ENCODE data around the gene TNPO3. TPM values are rescaled to one million over a fixed set of nuclear protein-coding genes. Genes with fewer than 3 reads are reported as not detected.

The TNPO3 gene
- total and polyA plus RNA-seq, 10 of the 15 experiments (the other 5 are each of a cell fraction or from before 2014, with no cell fraction given), result 17.6 to 91.8 (median 65.9) TPM

DNA sequence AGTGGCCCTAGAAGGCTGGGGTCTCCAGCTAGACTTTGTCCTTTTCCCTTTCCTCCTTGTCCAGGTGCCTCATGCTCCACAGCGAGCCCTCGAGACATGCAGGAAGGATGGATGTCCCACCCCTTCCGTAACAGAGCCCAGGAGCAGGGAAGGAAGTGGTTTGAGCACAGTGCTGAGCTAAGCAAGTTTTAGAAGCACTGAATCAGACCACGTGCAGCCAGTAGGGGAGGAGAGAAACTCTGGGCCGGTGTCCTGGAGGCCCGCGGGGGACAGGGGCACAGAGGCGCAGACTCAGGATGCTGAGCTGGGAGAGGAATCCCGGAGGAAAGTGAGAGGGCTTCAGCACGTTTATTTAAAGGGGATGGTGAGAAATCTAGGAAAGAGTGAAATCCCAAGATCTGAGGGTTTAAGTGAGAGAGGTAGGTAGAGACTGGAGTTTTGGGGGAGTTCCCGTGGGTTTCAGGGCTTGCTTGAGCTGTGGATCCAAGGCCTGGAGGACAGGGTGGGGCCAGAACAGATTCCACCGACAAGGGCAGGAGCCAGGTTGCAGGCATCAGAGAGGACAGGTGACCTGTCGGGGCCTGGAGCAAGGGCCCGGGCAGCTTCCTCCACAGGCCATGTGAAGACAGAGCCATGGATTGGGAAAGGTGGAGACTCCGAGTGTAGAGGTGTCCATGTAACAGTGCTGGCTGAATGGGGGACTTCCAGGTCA, 121.6 kb downstream of the TNPO3 start (continued):
- TF ChIP-seq, protein P1, sequence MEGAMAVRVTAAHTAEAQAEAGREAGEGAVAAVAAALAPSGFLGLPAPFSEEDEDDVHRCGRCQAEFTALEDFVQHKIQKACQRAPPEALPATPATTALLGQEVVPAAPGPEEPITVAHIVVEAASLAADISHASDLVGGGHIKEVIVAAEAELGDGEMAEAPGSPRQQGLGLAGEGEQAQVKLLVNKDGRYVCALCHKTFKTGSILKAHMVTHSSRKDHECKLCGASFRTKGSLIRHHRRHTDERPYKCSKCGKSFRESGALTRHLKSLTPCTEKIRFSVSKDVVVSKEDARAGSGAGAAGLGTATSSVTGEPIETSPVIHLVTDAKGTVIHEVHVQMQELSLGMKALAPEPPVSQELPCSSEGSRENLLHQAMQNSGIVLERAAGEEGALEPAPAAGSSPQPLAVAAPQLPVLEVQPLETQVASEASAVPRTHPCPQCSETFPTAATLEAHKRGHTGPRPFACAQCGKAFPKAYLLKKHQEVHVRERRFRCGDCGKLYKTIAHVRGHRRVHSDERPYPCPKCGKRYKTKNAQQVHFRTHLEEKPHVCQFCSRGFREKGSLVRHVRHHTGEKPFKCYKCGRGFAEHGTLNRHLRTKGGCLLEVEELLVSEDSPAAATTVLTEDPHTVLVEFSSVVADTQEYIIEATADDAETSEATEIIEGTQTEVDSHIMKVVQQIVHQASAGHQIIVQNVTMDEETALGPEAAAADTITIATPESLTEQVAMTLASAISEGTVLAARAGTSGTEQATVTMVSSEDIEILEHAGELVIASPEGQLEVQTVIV (IDR thresholded peaks at IDR 0.05; ENCODE audit: borderline replicate concordance, partially characterized antibody), result no peak
- TF ChIP-seq, protein P2, sequence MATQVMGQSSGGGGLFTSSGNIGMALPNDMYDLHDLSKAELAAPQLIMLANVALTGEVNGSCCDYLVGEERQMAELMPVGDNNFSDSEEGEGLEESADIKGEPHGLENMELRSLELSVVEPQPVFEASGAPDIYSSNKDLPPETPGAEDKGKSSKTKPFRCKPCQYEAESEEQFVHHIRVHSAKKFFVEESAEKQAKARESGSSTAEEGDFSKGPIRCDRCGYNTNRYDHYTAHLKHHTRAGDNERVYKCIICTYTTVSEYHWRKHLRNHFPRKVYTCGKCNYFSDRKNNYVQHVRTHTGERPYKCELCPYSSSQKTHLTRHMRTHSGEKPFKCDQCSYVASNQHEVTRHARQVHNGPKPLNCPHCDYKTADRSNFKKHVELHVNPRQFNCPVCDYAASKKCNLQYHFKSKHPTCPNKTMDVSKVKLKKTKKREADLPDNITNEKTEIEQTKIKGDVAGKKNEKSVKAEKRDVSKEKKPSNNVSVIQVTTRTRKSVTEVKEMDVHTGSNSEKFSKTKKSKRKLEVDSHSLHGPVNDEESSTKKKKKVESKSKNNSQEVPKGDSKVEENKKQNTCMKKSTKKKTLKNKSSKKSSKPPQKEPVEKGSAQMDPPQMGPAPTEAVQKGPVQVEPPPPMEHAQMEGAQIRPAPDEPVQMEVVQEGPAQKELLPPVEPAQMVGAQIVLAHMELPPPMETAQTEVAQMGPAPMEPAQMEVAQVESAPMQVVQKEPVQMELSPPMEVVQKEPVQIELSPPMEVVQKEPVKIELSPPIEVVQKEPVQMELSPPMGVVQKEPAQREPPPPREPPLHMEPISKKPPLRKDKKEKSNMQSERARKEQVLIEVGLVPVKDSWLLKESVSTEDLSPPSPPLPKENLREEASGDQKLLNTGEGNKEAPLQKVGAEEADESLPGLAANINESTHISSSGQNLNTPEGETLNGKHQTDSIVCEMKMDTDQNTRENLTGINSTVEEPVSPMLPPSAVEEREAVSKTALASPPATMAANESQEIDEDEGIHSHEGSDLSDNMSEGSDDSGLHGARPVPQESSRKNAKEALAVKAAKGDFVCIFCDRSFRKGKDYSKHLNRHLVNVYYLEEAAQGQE (IDR thresholded peaks at IDR 0.05; ENCODE audit: low read depth, low read length), result no peak
- TF ChIP-seq SRF (IDR thresholded peaks at IDR 0.05; ENCODE audit: low read depth in 2 of 2, low read length in 2 of 2), result no peak
- no peak for TF ChIP-seq LARP7 (IDR thresholded peaks at IDR 0.05)
- no peak for TF ChIP-seq WRNIP1 (IDR thresholded peaks at IDR 0.05; ENCODE audit: borderline replicate concordance, low read depth, low read length)
- TF ChIP-seq NR2C1 (IDR thresholded peaks at IDR 0.05), result no peak
- TF ChIP-seq, protein P3, sequence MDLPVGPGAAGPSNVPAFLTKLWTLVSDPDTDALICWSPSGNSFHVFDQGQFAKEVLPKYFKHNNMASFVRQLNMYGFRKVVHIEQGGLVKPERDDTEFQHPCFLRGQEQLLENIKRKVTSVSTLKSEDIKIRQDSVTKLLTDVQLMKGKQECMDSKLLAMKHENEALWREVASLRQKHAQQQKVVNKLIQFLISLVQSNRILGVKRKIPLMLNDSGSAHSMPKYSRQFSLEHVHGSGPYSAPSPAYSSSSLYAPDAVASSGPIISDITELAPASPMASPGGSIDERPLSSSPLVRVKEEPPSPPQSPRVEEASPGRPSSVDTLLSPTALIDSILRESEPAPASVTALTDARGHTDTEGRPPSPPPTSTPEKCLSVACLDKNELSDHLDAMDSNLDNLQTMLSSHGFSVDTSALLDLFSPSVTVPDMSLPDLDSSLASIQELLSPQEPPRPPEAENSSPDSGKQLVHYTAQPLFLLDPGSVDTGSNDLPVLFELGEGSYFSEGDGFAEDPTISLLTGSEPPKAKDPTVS (IDR thresholded peaks at IDR 0.05; ENCODE audit: low read depth, low read length), result no peak
- no peak for TF ChIP-seq CBX5 (IDR thresholded peaks at IDR 0.05; ENCODE audit: low read depth)
- TF ChIP-seq RAD21 (IDR thresholded peaks at IDR 0.05; ENCODE audit: insufficient read depth, low read depth, low read length), result no peak
- TF ChIP-seq ZSCAN29 (IDR thresholded peaks at IDR 0.05), result no peak
- TF ChIP-seq KLF5 (IDR thresholded peaks at IDR 0.05; ENCODE audit: partially characterized antibody), result no peak
- TF ChIP-seq IKZF1 (conservative IDR thresholded peaks at IDR 0.05), result peak; percentile 83
- TF ChIP-seq PAX5 (IDR thresholded peaks at IDR 0.05; ENCODE audit: borderline replicate concordance, low read depth, low read length), result no peak
- TF ChIP-seq IRF4 (IDR thresholded peaks at IDR 0.05; ENCODE audit: low read depth, low read length), result no peak
- TF ChIP-seq, protein P4, sequence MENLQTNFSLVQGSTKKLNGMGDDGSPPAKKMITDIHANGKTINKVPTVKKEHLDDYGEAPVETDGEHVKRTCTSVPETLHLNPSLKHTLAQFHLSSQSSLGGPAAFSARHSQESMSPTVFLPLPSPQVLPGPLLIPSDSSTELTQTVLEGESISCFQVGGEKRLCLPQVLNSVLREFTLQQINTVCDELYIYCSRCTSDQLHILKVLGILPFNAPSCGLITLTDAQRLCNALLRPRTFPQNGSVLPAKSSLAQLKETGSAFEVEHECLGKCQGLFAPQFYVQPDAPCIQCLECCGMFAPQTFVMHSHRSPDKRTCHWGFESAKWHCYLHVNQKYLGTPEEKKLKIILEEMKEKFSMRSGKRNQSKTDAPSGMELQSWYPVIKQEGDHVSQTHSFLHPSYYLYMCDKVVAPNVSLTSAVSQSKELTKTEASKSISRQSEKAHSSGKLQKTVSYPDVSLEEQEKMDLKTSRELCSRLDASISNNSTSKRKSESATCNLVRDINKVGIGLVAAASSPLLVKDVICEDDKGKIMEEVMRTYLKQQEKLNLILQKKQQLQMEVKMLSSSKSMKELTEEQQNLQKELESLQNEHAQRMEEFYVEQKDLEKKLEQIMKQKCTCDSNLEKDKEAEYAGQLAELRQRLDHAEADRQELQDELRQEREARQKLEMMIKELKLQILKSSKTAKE (IDR thresholded peaks at IDR 0.05; ENCODE audit: low read depth, poor library complexity, severe bottlenecking), result no peak
- TF ChIP-seq, protein P5, sequence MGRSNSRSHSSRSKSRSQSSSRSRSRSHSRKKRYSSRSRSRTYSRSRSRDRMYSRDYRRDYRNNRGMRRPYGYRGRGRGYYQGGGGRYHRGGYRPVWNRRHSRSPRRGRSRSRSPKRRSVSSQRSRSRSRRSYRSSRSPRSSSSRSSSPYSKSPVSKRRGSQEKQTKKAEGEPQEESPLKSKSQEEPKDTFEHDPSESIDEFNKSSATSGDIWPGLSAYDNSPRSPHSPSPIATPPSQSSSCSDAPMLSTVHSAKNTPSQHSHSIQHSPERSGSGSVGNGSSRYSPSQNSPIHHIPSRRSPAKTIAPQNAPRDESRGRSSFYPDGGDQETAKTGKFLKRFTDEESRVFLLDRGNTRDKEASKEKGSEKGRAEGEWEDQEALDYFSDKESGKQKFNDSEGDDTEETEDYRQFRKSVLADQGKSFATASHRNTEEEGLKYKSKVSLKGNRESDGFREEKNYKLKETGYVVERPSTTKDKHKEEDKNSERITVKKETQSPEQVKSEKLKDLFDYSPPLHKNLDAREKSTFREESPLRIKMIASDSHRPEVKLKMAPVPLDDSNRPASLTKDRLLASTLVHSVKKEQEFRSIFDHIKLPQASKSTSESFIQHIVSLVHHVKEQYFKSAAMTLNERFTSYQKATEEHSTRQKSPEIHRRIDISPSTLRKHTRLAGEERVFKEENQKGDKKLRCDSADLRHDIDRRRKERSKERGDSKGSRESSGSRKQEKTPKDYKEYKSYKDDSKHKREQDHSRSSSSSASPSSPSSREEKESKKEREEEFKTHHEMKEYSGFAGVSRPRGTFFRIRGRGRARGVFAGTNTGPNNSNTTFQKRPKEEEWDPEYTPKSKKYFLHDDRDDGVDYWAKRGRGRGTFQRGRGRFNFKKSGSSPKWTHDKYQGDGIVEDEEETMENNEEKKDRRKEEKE (IDR thresholded peaks at IDR 0.05), result no peak
- no peak for TF ChIP-seq CEBPB (IDR thresholded peaks at IDR 0.05; ENCODE audit: borderline replicate concordance in 1 of 2, low read depth in 2 of 2, low read length in 2 of 2)
